GM12874 (cell line): ENCODE measurements around the gene PTGES3L.

Experiments
- TF ChIP-seq, protein P1 (sequence below): IDR thresholded peaks from 2 replicates; pipeline ENCODE4 v1.5.1; 2011; ENCODE audit warnings: low read depth, mild to moderate bottlenecking, control low read depth, low read length, moderate library complexity; ENCODE audit not compliant: insufficient read depth

The PTGES3L gene

GRCh38 chr17:42997390-42997983 is 17.6 kb upstream of the PTGES3L start:
- TF ChIP-seq, protein P1, sequence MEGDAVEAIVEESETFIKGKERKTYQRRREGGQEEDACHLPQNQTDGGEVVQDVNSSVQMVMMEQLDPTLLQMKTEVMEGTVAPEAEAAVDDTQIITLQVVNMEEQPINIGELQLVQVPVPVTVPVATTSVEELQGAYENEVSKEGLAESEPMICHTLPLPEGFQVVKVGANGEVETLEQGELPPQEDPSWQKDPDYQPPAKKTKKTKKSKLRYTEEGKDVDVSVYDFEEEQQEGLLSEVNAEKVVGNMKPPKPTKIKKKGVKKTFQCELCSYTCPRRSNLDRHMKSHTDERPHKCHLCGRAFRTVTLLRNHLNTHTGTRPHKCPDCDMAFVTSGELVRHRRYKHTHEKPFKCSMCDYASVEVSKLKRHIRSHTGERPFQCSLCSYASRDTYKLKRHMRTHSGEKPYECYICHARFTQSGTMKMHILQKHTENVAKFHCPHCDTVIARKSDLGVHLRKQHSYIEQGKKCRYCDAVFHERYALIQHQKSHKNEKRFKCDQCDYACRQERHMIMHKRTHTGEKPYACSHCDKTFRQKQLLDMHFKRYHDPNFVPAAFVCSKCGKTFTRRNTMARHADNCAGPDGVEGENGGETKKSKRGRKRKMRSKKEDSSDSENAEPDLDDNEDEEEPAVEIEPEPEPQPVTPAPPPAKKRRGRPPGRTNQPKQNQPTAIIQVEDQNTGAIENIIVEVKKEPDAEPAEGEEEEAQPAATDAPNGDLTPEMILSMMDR, result no peak

- TF ChIP-seq, protein P1, result no peak
Observed at GRCh38 chr17:42992872-42993271, 13.0 kb upstream of the PTGES3L start.

- TF ChIP-seq, protein P1, result no peak
Observed at GRCh38 chr17:42991471-42991870, 11.6 kb upstream of the PTGES3L start.

- TF ChIP-seq, protein P1, result no peak
Observed at GRCh38 chr17:42989726-42990652, 10.1 kb upstream of the PTGES3L start.

DNA sequence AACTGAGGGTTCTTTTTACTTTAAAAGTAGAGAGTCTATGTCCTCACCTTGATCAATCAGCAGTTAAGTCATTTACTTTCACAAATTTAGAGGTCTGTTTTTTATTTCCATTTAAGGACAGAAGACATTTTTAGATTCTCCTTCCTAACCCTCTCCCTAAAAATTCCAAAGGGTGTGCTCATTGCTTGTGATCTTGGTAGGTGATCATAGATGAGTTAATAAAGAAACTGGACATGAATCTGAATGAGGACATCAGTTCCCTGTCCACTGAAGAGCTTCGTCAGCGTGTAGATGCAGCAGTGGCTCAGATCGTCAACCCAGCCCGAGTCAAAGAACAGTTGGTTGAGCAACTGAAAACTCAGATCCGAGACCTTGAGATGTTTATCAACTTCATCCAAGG is 9.3 kb upstream of the PTGES3L start:
- TF ChIP-seq, protein P1, result no peak

GRCh38 chr17:42985225-42985624 is 5.3 kb upstream of the PTGES3L start:
- TF ChIP-seq, protein P1, result no peak

DNA sequence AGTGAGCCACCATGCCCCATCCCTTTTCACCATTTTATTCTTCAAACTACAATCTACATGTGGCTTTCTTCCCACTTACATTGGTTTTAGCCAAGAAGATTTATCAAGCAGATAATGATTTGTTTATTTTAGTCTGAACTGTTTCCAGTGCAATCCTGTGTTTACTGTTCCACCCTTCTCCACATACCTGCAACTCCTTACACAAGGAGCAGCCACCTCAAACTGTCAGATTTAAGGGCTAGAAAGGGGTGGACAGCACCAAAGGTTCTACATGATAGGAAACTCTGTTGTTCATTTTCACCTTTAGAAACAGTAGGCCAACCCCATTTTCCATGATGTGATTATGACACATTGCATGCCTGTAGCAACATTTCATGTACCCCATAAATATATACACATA is 2.4 kb upstream of the PTGES3L start:
- TF ChIP-seq, protein P1, result no peak
